IPS-18c (cell line): Measurements from ENCODE around the gene NT5C3A.
"Not testable (repeated sequence)": the region's sequence is repeated elsewhere in the genome, so short reads cannot be mapped to it uniquely, and the experiment has no call there.

ENCODE experiments used
- H3K4me3 ChIP-seq: 2 replicates; pipeline ENCODE4 v1.7.0; 2013; ENCODE audit warnings: low read depth, mild to moderate bottlenecking, low read length, moderate library complexity; ENCODE audit not compliant: insufficient read depth
- H3K9me3 ChIP-seq: one replicate; pipeline ENCODE4 v1.6.1; 2013; ENCODE audit warnings: mild to moderate bottlenecking, low read length, moderate library complexity; ENCODE audit not compliant: control insufficient read depth, insufficient read depth

NT5C3A gene

DNA sequence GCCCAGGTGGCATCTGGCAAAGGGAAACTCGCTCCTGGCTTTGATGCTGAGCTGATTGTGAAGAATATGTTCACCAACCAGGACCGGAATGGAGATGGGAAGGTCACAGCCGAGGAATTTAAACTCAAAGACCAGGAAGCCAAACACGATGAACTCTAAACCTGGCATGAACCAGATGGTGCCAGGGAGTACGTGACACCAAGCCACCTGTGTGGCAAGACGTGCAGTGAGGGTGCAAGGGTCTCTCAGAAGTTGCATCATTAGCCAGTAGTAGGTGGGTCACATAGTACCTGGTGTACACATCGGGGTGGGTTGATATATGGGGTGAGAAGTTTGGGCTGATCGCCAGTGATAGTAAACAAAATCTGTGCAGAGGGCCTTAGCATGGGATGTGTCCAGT is 57.4 kb downstream of the NT5C3A start:
- not testable (repeated sequence) for H3K9me3 ChIP-seq, H3K4me3 ChIP-seq

DNA sequence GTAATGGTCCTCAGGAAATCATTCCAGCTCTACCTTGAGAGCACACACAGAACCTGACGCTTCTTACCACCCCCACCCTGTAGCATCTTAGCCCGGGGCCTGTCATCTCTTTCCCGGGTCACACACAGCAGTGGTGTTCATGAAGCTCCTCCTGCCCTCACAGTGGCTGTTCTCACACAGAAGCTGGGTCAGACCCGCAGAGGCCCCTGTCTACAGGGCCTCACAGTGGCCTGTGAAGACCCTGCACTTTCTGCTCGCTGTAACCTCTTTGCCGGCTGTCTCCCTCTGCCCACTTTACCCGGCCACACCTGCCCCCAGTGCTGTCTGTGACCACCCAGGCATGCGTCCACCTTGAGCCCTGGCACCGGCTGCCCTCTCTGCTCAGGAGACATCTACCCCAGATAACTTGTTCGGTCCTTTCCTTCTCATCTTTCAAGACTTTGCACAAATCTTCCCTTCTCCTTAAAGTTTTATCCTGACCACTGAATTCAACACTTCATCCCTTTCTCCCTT is 58.4 kb downstream of the NT5C3A start:
- H3K4me3 ChIP-seq, H3K9me3 ChIP-seq: not testable (repeated sequence)

DNA sequence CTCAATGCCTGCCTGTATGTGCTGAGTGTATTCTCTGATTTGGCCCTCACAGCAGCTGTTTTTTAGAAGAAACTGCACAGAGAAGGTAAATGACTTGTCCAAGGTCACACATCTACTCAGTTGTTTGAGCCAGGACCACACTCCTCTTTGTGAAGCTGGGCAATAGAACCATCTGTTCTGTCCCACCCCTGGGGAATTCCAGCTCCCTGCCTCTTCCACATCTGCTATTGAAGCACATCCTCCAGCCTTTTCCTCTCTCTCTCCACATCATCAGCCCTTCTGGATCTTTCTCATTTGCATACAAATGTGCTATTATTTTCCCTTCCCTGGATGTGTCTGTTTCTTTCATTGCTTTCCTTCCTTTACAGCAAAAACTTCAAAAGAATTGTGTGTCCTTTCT is 59.5 kb downstream of the NT5C3A start:
- not testable (repeated sequence) for H3K9me3 ChIP-seq, H3K4me3 ChIP-seq

DNA sequence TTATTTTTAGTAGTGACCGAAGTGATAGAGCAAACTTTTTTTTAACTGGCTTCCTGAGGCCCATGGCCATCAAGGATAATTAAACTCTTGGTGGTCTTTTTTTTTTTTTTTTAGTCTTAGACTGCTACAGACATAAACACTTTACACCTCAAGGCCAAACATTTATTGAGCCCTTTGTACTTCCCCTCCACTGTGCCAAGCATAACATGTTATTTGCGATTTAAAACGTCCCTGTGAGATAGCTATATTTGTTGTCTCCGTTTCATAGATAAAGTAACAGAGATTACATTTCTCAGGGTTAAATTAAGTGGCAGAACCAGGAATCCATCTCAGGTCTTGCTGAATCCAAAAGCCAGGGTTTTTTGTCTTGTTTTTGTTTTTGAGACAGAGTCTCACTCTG is 63.2 kb downstream of the NT5C3A start:
- not testable (repeated sequence) for H3K9me3 ChIP-seq, H3K4me3 ChIP-seq

DNA sequence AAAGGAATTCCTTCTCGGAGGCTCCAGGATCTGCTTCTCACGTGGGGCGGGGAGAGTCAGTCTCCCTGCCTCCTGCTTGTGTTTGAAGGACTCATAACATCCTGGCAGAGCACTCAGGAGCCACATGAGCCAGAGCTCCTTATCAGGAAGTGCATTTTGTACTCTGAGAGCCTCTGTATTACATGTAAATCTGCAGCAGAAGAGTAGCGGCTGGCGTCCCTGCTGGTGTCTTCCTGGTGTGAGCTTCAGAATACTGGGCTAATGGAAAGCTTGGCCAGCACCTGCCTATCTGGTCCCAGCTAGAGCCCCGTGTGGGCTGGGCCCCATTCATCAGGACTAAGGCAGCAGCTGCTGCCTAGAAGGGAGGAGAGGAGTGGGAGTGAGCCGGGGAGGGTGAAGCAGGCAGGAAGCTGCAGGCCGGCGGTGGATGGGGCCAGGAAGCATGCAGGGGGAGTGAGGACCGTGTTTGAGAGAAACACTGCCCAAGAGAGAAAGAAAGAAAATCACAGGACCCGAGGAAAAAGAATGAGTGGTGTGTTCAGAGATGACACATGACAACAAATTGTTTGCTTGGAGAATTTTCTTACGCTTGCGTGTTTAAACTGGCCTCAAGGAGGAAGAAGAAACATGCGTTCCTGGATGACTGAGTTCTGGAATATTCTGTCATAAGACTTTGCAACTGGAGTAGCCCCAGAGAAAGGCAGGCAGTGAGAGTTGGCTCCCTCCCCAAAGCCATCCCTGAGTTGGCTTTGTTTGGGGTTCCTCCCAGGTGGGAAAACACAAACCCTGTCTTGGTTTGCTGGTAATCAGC is 64.0 kb downstream of the NT5C3A start:
- not testable (repeated sequence) for H3K4me3 ChIP-seq, H3K9me3 ChIP-seq

DNA sequence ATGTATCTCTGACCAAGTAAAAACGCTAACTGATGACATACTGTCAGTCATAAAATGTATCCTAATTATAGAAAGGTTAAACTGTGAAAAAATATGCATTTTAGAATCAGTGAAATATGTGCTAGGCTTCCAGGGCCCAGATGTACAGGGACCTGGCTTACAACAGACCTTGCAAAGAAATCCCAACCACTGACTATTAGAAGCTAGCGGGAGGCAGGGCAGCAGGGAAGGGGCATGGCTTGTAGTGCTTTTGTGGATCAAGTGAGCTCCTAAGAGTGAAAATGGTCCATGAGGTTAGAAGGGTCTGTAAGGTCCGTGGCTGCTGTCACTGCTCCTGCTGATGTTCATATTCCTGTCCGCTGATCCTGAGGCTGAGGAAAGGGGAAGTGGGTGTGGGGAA is 64.6 kb downstream of the NT5C3A start:
- H3K4me3 ChIP-seq, H3K9me3 ChIP-seq: not testable (repeated sequence)

DNA sequence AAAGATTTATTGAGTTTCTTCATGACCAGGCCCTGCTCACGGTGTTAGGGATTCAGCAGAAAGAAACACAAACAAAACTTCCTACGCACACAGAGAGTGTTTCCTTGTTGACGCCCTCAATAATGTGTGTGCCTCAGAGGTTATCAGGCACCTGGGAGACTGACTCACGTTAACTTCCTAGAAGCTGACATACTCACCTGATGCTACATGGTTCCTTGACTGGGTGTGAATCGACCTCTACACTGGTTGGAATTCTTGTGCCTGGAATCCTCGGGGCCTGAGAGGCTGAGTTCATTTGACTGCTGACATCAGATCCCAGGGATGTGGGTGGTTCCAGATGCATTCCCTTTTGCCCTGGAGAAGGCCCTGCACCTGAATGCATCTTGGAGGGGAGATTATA is 69.8 kb downstream of the NT5C3A start:
- not testable (repeated sequence) for H3K9me3 ChIP-seq, H3K4me3 ChIP-seq

DNA sequence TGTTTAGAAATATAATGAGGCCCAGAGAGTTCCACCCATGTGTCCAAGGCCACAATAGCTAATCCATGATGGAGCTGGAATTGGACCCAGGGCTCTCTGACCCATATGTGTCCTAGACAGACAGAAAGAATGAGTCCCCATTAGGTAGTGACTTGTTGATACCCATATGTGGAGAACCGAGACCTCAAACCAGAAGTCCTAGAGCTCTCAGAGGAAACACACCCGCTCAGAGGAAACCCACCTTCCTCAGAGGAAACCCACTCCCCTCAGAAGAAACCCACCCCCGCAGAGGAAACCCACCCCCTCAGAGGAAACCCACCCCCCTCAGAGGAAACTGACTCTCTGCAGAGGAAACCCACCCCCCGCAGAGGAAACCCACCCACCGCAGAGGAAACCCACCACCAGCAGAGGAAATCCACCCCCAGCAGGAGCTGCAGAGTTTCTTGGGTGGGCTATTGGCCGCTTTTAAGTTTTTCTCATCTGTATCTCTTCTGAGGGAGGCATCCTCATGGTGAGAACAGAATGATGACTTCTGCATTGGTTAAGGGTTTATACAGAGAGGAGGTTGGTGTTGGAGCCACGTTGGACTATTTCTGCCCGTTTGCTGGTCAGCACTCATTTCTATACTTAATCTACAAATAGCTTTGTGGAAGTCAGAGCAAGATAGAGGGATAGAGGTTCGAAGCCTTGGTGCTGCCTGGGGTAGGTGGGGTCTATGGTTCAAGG is 70.4 kb downstream of the NT5C3A start:
- H3K4me3 ChIP-seq, H3K9me3 ChIP-seq: not testable (repeated sequence)

DNA sequence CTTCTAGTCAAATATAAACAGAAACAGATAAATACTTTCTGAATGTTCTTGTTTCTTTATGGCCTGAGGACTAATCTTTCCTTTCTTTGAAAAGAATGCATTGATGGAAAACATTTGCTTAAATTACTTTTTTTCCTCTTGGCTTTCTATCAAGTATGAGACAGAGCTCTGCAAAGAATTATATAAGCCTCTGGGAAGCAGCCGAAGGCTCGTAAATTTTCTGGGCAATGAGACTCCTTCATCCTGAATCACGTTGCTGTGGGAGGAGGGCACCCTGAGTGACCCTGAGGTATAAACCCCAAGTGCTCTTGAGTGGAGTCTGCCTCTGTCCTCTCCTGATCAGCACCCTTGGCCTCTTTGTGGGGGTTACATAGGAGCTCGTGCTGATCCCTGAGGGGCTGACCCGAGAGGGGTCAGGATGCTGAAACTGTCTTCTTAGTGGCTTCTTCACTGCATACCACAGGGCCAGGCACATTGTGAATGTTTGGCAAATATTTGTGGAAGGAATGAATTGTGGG is 71.4 kb downstream of the NT5C3A start:
- H3K4me3 ChIP-seq, H3K9me3 ChIP-seq: not testable (repeated sequence)

DNA sequence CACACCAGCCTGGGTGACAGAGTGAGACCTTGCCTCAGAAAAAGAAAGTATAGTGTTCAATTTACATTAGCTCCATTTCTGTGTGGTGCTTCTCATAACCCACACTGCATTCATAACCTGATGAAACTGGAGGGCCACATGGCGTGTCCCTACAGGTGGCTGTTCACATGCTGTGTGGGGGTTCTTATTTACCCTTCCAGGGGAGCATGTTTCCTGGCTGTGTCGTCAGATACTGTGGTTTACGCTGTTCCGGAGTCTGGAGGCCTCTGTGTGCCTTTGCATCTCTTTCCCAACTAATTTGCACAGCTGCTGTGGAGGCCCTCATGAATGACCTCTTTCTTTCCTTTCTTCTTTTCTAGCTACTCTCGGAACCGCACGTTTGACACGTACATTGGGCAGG is 74.4 kb downstream of the NT5C3A start:
- H3K9me3 ChIP-seq, H3K4me3 ChIP-seq: not testable (repeated sequence)

DNA sequence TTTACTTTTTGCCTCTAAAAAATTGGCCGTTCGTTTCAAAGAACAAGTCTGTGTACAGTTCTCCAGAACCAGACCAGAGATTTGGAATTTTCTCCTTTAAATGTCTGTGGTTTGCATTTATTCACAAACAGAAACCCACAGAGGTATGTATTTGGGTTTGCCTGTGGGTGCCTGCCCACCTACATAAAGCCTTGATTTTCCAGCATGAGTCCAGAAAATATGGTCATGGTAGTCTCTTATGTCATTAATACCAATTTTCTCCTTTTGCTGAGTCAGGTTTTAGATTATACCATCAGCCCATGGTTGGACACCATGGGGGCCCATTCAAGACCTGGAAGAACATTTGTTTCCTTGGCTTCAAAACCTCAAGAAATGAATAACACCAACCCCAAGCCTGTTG is 82.7 kb downstream of the NT5C3A start:
- not testable (repeated sequence) for H3K9me3 ChIP-seq, H3K4me3 ChIP-seq

DNA sequence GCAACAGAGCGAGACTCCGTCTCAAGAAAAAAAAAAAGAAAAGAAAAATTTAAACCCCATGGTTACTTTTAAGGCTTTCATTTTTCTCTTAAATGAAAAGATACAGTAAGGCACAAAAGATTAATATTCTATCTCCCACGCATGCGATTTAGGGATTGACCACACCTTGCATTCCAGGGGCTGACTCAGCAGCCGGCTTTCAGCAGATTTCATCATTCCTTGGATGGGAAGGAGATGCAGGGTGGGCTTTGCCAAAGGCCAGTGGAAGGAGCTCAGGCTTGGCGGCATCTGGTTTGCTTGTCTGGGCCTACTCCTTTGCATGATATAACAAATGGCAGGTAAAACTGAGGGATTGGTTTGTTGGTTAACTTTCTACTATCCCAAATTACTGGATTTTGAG is 83.3 kb downstream of the NT5C3A start:
- H3K4me3 ChIP-seq, H3K9me3 ChIP-seq: not testable (repeated sequence)

DNA sequence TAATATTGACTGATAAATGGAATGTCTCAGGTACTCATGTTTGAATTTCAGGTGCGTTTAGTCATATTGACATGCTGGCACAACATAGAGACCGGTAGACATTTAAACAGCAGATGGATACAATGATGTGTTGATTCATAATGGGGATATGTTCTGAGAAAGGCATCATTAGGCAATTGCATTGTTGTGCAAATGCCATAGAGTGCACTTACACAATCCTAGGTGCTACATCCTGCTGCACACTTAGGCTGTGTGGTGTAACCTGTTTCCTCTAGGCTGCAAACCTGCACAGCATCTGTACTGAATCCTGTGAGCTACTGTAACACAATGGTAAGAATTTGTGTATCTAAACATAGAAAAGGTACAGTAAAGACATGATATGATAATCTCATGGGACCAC is 85.4 kb downstream of the NT5C3A start:
- H3K4me3 ChIP-seq, H3K9me3 ChIP-seq: not testable (repeated sequence)

DNA sequence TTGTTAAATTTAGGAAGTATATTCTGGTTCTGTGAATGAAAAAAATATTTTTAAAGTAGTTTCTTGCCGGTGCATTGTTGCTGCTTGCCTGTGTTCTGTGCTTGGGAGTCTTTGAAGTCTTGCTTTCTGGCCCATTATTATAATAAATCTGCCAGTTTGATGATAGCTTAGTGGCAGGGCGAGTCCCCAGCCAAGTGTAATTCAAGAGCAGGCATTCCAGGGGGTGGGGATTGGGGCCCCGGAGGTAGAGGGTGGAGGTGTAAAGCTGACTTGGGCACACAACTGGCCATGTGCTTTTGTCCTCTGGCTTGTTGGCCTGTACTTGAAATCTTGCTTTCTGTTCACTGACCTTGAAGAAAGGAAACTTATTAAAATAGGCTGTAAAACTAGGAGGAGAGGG is 90.6 kb downstream of the NT5C3A start:
- not testable (repeated sequence) for H3K4me3 ChIP-seq, H3K9me3 ChIP-seq

DNA sequence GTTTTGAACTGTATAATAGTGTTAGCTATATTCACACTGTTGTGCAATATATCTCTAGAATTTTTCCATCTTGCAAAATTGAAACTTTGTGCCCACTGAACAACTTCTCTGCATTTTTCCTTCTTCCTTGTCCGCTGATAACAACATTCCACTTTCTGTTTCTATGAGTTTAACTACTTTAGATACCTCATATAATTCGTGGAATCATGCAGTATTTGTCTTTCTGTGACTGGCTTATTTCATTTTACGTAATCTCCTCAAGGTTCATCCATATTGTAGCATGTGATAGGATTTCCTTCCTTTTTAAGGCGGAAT is 95.4 kb downstream of the NT5C3A start:
- not testable (repeated sequence) for H3K9me3 ChIP-seq, H3K4me3 ChIP-seq

DNA sequence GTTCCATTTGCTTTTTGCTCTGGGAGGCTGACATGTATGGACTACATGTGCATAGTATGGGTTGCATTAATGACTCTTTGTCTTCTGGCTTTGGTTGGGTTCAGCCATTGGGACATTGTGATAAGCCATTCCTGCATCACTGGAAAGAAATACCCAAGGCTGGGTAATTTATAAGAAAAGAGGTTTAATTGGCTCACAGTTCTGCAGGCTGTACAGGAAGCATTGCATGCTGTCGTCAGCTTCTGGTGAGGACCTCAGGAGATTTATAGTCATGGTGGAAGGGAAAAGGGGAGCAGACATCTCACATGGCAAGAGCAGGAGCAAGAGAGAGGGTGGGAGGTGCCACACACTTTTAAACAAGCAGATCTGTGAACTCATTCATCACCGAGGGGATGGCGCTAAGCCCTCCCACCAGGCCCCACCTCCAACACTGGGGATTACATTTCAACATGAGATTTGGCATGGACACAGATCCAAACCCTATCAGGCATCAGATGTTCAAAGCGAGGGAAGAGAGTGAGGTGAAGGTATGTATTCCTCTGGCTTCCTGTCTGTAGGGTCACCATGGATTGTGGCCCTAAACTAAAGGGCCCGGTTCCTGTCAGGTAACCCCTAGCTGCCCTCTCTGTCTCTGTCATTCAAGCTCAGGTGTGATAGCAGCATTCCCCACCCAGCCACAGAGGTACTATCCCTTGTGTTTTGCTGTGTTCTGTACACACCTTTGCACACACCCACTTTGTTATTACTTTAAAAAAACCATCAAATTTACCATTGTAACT is 95.9 kb downstream of the NT5C3A start:
- H3K4me3 ChIP-seq, H3K9me3 ChIP-seq: not testable (repeated sequence)

DNA sequence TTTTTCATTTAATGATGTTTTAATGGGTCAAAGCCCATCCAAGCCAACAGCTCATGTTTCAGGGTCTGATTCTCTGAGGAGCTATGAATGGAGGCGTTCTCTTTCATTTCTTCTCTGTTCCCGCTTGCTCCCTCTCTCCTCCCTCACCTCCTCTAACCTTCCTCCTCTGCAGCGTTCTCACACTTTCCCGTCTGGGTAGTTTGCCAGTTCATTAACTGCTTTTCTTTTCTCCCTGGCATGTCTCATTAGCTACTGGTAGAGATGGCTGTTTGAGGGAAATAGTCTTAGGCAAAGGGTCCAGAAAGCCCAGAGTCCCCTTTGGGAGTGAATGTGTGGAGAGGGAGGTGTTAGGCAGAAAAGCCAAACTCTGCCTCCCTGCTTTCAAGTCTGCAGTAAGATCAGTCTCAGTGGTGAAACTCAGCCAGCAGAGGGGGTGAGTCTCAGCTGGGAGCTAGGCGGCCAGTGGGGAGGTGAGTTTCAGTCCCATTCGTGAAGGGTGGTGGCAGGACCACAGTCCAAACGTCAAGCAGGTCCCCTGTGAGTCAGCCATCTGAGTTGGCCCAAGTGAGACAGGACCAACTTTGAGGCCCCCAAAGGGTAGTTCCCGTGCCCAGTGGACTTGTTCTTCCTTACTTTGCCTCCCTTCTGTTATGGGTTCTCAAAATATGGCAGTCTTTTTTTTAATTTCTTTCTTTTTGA is 98.0 kb downstream of the NT5C3A start:
- not testable (repeated sequence) for H3K9me3 ChIP-seq, H3K4me3 ChIP-seq
